Activated CD8-positive, alpha-beta memory T cell treated with anti-CD3 and anti-CD28 coated beads for 24 hours (primary cell): Measurements from ENCODE around the gene LMNTD1.
"Not testable (repeated sequence)": the region's sequence is repeated elsewhere in the genome, so short reads cannot be mapped to it uniquely, and the experiment has no call there.

Experiments
- DNase-seq: peaks from one replicate; pipeline ENCODE4 v3.0.0-alpha.2; 2020

Gene LMNTD1

DNA sequence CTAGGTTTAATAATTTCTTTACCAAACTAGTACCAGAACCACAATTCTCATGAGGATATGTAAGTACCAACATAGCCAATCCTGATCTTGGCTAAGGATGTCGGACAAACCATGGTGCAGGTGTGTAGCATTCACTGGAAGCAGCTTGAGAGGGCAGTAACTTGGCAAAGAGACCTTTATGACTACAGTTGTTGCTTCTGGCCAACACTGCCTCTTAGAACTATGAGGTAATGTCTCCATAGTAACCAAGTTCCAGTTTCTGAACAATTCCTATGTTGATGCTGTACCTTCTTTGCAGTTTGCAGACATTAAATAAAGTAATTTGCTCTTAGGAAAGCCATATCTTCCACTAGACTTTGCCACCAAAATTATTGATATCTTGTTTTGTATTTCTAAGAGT lies at the start of gene LMNTD1:
LMNTD1 (minus strand) TSS at position 186 of the 400 bp plus-strand sequence. CDS start 324 bp downstream, outside the sequence.
- no peak for DNase-seq

GRCh38 chr12:25598956-25599355 lies 45.9 kb upstream of the LMNTD1 start:
- no peak for DNase-seq

DNA sequence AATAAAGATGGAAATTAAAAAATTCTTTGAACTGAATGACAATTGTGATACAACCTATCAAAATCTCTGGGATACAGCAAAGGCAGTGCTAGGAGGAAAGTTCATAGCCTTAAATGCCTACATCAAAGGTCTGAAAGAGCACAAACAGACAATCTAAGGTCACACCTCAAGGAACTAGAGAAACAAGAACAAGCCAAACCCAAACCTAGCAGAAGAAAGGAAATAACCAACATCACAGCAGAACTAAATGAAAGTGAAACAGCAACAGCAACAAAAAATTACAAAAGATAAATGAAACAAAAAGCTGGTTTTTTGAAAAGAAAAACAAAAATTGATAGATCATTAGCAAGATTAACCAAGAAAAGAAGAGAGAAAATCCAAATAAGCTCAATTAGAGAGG lies 42.4 kb upstream of the LMNTD1 start:
- not testable (repeated sequence) for DNase-seq

DNA sequence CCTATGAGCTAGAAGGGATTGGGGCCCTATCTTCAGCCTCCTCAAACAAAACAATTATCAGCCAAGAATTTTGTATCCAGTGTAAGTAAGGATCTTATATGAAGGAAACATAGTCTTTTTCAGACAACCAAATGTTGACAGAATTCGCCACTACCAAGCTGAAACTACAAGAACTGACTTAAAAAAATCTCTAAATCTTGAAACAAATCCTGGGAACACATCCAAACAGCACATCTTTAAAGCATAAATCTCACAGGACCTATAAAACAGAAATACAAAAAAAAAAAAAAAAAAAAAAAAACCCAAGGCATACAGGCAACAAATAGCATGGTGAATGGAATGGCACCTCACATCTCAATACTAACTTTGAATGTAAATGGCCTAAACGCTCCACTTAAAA lies 41.3 kb upstream of the LMNTD1 start:
- DNase-seq = no peak

DNA sequence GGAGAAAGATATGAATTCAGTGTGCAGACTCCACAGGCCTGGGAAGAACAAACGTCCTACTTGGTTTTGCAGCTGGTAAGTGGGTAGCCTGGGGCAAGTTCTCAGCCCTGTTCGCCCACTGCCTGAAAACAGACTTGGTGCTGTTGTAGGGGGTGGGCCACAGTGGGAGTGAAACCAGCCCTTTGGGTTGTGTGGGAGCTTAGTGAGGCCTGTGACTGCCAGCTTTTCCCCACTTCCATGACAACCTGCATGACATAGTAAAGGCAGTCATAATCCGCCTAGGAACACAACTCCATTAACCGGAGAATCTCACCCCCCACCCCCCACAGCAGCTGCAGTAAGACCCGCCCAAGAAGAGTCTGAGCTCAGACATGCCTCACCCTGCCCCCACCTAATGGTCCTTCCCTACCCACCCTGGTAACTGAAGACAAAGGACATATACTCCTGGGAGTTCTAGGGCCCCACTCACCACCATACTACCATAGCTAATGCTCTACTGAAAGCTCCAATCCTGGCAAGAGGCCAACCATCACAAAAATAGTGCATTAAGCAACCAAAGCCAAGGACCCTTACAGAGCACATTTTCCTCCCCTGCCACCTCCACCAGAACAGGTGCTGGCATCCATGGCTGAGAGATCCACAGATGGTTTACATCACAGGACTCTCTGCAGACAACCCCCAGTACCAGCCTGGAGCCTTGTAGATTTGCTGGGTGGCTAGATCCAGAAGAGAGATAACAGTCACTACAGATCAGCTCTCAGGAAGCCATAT lies 39.8 kb upstream of the LMNTD1 start:
- DNase-seq = no peak

DNA sequence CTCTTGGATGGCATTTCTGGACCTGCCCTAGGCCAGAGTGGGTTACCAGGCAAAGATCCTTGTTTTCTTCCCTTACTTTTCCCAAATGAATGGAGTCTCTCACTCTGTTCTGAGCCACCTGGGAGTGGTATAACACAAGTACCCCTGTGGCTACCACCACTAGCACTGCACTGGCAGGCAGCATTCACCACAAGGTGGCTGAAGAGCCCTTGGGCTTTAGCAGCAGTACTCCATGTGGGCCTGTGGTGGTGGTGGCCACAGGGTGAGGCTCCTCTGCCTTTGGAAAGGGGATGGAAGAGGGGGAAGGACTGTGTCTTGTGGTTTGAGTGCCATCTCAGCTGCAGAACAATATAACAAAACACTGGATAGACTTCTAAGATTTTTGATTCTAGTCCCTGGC lies 38.1 kb upstream of the LMNTD1 start:
- no peak for DNase-seq

GRCh38 chr12:25590011-25590721 lies 37.1 kb upstream of the LMNTD1 start:
- DNase-seq = peak; percentile 57

DNA sequence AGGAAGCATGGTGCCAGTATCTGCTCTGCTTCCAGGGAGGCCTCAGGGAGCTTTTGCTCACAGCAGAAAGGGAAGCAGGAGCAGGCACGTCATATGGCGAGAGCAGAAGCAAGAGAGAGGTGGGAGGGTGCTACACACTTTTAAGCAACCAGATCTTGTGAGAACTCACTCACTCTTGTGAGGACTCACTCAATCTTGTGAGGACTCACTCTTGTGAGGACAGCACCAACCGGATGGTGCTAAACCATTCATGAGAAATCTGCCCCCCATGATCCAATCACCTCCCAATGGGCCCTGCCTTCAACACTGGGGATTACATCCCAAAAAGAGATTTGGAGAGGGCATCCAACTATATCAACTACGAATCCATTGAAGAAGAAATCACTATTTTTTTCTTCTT lies 34.3 kb upstream of the LMNTD1 start:
- no peak for DNase-seq

GRCh38 chr12:25585662-25586061 lies 32.6 kb upstream of the LMNTD1 start:
- DNase-seq = no peak

GRCh38 chr12:25585021-25585523 lies 32.0 kb upstream of the LMNTD1 start:
- no peak for DNase-seq

GRCh38 chr12:25584596-25584995 lies 31.5 kb upstream of the LMNTD1 start:
- DNase-seq = no peak

GRCh38 chr12:25583545-25583944 lies 30.5 kb upstream of the LMNTD1 start:
- DNase-seq = no peak

DNA sequence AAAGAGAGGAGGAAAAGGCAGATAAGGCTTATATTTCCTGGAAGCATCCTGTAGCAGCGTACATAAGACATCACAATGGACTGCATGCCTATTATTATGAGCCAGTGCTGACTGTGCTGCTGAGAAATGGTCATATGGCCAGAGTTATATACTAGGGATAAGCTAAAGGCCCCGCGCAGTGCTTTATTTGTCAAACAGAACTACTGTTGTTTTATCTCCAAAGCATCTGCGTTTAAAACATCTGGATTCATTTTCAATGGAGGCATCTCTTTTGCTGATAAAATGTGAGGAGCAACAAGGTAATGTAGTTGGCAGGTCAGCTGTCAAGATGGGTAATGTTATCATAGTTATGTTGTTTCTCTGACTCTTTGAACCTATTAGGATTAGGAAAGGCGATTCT lies 28.0 kb upstream of the LMNTD1 start:
- no peak for DNase-seq

DNA sequence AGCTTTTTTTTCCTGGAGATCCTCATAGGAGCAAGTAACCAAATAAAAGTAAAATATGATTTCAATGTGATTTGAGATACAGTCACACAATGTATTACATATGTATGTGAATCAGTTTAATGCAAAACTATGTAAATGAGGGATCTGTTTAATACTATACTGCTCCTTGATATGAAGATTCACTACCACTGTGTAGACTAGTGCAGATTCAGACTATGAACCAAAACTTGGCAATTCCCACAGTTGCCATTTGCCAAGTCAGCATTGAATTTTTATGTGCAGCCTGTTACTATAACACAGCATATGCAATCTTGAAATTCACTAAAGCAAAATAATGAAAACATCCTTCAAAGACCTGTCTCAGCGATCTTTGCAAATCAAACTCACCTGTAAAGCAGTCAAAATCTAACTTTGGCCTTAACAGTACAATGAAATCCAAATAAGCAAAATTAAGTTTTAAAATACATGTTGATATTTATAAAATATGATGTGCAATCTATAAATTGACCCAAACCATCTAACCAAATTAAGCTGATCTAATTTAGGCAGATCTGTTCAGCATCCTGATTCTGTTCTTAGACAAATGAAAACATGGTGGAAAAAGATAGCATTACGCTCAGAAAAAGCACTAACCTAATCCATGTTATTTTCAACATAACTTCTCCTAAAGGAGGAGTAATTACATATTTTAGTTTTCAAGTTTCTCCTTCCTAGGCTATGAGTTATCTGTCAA lies 25.5 kb upstream of the LMNTD1 start:
- DNase-seq = no peak

DNA sequence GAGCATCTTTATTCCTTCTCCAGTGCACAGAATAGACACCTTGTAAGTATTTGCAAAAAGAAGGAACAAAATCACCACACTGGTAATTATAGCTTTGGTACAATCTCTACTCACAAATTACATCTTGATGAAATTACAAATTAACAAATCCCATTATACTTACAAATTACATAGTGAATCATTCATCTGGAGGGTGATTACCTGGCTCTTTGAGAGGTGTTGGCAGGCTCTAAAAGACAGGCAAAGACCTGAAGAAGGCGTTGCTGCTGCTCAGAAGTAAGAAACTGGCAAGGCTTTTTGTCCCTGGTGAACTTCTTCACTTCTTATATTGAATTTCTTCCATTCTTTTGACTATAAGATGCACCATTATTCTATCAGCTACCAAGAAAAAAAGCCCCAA lies 21.7 kb upstream of the LMNTD1 start:
- DNase-seq = no peak

DNA sequence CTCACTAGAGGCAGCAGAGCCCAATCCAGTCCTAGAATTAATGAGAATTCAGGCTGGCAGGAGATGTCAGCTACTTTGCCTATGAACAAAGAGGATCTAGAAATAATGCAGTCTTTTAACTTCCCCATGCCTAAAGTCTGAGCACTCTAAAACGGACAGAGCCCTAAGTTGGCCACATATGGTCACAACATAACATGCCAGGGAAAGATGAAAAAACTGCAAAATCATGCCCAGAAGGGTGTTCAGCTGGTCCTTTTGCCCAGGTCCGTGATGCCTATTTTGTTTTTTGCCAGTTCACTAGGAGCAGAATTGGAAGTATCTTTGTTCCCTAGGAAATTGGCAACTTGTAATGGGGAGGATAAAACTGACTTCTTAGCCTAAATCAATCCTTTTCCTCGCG lies 20.3 kb upstream of the LMNTD1 start:
- no peak for DNase-seq

- DNase-seq = no peak
Observed at GRCh38 chr12:25570418-25570817, 17.3 kb upstream of the LMNTD1 start.

GRCh38 chr12:25566202-25566949 lies 13.3 kb upstream of the LMNTD1 start:
- no peak for DNase-seq

DNA sequence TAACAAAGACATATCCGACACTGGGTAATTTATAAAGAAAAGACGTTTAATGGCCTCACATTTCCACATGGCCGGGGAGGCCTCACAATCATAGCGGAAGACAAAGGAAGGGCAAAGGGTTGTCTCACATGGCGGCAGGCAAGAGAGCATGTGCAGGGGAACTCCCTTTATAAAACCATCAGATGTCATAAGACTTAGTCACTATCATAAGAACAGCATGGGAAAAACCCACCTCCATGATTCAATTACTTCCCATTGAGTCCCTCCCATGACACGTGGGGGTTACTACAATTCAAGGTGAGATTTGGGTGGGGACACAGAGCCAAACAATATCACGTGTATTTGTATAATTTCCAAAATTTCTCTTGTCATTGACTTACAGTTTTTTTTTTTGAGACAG lies 5.5 kb upstream of the LMNTD1 start:
- DNase-seq = no peak

- no peak for DNase-seq
Observed at GRCh38 chr12:25557830-25558436, 4.8 kb upstream of the LMNTD1 start.

DNA sequence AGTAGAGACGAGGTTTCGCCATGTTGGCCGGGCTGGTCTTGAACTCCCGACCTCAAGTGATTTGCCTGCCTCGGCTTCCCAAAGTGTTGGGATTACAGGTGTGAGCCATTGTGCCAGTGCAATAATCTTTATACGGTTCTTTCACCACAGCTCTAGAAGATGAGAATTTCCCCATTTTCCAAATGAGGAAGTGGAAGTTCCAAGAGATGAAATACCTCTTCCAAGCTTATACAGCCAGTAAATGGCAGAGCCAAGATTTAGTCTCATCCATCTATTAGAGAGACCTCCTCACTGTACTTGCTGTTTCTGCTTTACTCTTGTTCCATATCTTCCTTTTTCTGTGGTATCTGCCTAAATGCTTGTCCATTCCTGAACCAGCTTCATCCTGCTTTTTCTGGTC lies 3.1 kb upstream of the LMNTD1 start:
- no peak for DNase-seq

GRCh38 chr12:25552681-25553080 lies 402 bp downstream of the LMNTD1 start:
- no peak for DNase-seq
